Gastrocnemius medialis (tissue), 4 donors: ENCODE data around the gene ATP10B. TPM values are rescaled to one million over a fixed set of nuclear protein-coding genes. Genes with fewer than 3 reads are reported as not detected.

Source experiments
- ATAC-seq, 2 donors: fragments of 150-250 bp; one replicate each; pipeline ENCODE4 v1.9.1; 2016
- DNase-seq, 2 donors: peaks; one replicate each; pipeline ENCODE4 v3.0.0-alpha.2; 2019
- H3K27ac ChIP-seq, 4 donors: fragments of 200-600 bp; sonication (generic); 1 replicate in 1 of 4; 2 replicates in 3 of 4; pipeline ENCODE4 v1.5.1; 2016 to 2018; ENCODE audit warnings: mild to moderate bottlenecking in 2 of 4, moderate library complexity in 1 of 4
- H3K27me3 ChIP-seq, 3 donors: fragments of 200-600 bp; sonication (generic) in 2 of 3; 1 replicate in 1 of 3; 2 replicates in 2 of 3; pipeline versions ENCODE4 v1.5.1 to v1.6.0; 2016 to 2019; ENCODE audit warnings: mild to moderate bottlenecking in 1 of 3, moderate library complexity in 1 of 3
- H3K36me3 ChIP-seq, 2 donors: fragments of 200-600 bp; sonication (generic) in 1 of 2; one replicate each; pipeline ENCODE4 v1.5.1; 2017 to 2018
- H3K4me1 ChIP-seq, 2 donors: fragments of 200-600 bp; sonication (generic) in 1 of 2; one replicate each; pipeline ENCODE4 v1.5.1; 2016 to 2017; ENCODE audit warnings: mild to moderate bottlenecking in 2 of 2
- H3K4me3 ChIP-seq, 4 donors: fragments of 200-600 bp; sonication (generic) in 3 of 4; 1 replicate in 1 of 4; 2 replicates in 3 of 4; pipeline ENCODE4 v1.5.1; 2016 to 2019; ENCODE audit warnings: mild to moderate bottlenecking in 2 of 4
- H3K9me3 ChIP-seq, 3 donors: fragments of 200-600 bp; sonication (generic) in 2 of 3; 1 replicate in 1 of 3; 2 replicates in 2 of 3; pipeline ENCODE4 v1.5.1; 2016 to 2019
- POLR2A ChIP-seq, 2 donors: fragments of 450-650 bp; IDR thresholded peaks; one replicate each; pipeline ENCODE4 v1.6.1; 2017; ENCODE audit warnings: antibody characterized with exemption in 2 of 2, mild to moderate bottlenecking in 2 of 2, moderate library complexity in 2 of 2
- in situ Hi-C, 4 donors: fragments of 200-750 bp; cut with MboI; loops; one replicate each; pipeline versions ENCODE4 v1.15.0 to v1.8.0; 2017; ENCODE audit warnings: low sequenced_read_pairs in 4 of 4
- intact Hi-C: fragments of 100-400 bp; cut with DNase I; formaldehyde crosslinking; loops from one replicate; pipeline ENCODE4 v1.15.1; 2023; ENCODE audit warnings: low total_unique reads
- total RNA-seq, 4 donors: library from RNA; depleted of rRNA; stranded (reverse); fragments of >200 nt; gene quantifications; one replicate each; pipeline versions ENCODE4 v1.1.0 to v1.2.3, GENCODE V29; 2016
- TF ChIP-seq, protein P1 (sequence below), 5 experiments: fragments of 450-650 bp in 3 of 5; fragments of 200-600 bp in 2 of 5; sonication (generic) in 2 of 5; IDR thresholded peaks in 4 of 5; conservative IDR thresholded peaks in 1 of 5; 1 replicate in 4 of 5; 2 replicates in 1 of 5; pipeline ENCODE4 v1.5.1; 2016 to 2019; ENCODE audit warnings: antibody characterized with exemption in 5 of 5, mild to moderate bottlenecking in 3 of 5, moderate library complexity in 3 of 5

Gene ATP10B
- total RNA-seq, 4 donors from 2014 or later = 0.63 TPM; not detected in 3

DNA sequence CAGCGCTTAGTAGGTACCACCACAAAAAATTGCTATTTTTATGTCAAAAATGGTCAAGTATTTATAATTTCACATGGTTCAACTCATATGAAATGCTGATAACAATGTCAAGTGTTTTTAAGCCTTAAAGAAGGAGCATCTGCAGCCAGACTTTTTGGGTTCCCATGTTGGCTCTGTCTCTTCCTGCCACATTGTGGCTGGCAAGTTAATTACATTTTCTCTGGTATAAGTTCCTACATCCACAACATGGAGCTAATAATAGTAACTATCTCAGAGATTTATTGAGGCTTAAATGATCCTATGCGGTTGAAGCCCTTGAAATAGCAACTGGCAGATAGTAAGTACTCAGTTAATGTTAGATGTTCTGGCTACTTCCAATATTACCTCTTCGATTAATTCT, 5.4 kb downstream of the ATP10B start:
- Histone ChIP-seq H3K4me3 (no peak overlapping the region), H3K27ac (no peak overlapping the region), H3K9me3 (no peaks in the 10 kb centered on the region), H3K4me1 (no peaks in the 10 kb centered on the region), H3K27me3 (no peaks in the 10 kb centered on the region), H3K36me3 (no peaks in the 10 kb centered on the region)
- in situ Hi-C loops (no loop called here), intact Hi-C loops (no loop called here)
- DNase-seq (no peak), ATAC-seq (no peak)
- no peak for TF ChIP-seq POLR2A (IDR thresholded peaks at IDR 0.05)
- TF ChIP-seq, protein P1, sequence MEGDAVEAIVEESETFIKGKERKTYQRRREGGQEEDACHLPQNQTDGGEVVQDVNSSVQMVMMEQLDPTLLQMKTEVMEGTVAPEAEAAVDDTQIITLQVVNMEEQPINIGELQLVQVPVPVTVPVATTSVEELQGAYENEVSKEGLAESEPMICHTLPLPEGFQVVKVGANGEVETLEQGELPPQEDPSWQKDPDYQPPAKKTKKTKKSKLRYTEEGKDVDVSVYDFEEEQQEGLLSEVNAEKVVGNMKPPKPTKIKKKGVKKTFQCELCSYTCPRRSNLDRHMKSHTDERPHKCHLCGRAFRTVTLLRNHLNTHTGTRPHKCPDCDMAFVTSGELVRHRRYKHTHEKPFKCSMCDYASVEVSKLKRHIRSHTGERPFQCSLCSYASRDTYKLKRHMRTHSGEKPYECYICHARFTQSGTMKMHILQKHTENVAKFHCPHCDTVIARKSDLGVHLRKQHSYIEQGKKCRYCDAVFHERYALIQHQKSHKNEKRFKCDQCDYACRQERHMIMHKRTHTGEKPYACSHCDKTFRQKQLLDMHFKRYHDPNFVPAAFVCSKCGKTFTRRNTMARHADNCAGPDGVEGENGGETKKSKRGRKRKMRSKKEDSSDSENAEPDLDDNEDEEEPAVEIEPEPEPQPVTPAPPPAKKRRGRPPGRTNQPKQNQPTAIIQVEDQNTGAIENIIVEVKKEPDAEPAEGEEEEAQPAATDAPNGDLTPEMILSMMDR (IDR thresholded peaks at IDR 0.05 in 4 of 5, conservative IDR thresholded peaks at IDR 0.05 in 1 of 5) = no peak

DNA sequence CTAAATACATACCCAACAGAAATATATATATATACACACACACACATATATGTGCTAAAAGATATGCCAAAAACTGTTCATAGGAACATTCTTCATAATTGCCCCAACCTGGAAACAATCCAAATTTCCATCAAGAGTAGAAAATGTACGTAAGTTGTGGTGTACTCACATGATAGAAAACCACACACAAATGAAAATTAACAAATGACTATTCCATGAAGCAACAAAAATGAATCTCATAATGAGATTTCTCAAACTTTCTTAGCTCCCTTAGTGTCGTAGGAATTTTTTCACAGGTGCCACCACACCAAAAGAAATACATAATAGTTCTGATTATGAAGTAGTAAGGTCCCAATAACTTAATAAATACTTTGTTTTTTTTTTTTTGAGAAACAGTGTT, 7.8 kb downstream of the ATP10B start:
- no peak overlapping the region for H3K27ac ChIP-seq
- DNase-seq (no peak), ATAC-seq (no peak)
- no peaks in the 10 kb centered on the region for H3K36me3 ChIP-seq
- in situ Hi-C loops = no loop called here
- no peaks in the 10 kb centered on the region for H3K4me1 ChIP-seq
- H3K4me3 ChIP-seq = no peak overlapping the region
- no peaks in the 10 kb centered on the region for H3K27me3 ChIP-seq
- no peak for TF ChIP-seq POLR2A (IDR thresholded peaks at IDR 0.05)
- TF ChIP-seq, protein P1 (IDR thresholded peaks at IDR 0.05 in 4 of 5, conservative IDR thresholded peaks at IDR 0.05 in 1 of 5) = no peak
- no peaks in the 10 kb centered on the region for H3K9me3 ChIP-seq
- intact Hi-C loops = no loop called here

DNA sequence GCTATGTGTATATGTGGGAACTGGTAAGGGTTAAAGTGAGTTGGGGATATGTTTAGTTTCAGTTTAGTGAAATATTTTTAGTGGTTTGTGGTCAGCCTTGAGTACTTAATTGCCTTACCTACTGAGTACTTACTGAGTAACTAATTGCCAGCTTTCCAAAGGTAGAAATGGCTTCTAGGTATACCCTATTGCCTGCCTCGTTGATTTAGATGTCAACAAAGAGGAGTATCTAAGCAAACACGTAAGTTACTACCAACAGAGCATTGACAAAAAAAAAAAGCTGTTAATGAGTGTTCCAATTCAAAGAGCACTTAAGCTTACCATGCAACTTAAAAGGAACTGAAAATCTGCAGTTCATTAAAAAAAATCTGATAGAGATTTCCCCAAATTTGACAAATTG, 8.8 kb downstream of the ATP10B start:
- Histone ChIP-seq H3K36me3 (no peaks in the 10 kb centered on the region), H3K27ac (no peak overlapping the region), H3K9me3 (no peaks in the 10 kb centered on the region), H3K4me3 (no peak overlapping the region), H3K27me3 (no peaks in the 10 kb centered on the region), H3K4me1 (no peaks in the 10 kb centered on the region)
- intact Hi-C loops (no loop called here), in situ Hi-C loops (no loop called here)
- TF ChIP-seq, protein P1 (IDR thresholded peaks at IDR 0.05 in 4 of 5, conservative IDR thresholded peaks at IDR 0.05 in 1 of 5) = no peak
- TF ChIP-seq POLR2A (IDR thresholded peaks at IDR 0.05) = no peak
- ATAC-seq = no peak
- DNase-seq = no peak

DNA sequence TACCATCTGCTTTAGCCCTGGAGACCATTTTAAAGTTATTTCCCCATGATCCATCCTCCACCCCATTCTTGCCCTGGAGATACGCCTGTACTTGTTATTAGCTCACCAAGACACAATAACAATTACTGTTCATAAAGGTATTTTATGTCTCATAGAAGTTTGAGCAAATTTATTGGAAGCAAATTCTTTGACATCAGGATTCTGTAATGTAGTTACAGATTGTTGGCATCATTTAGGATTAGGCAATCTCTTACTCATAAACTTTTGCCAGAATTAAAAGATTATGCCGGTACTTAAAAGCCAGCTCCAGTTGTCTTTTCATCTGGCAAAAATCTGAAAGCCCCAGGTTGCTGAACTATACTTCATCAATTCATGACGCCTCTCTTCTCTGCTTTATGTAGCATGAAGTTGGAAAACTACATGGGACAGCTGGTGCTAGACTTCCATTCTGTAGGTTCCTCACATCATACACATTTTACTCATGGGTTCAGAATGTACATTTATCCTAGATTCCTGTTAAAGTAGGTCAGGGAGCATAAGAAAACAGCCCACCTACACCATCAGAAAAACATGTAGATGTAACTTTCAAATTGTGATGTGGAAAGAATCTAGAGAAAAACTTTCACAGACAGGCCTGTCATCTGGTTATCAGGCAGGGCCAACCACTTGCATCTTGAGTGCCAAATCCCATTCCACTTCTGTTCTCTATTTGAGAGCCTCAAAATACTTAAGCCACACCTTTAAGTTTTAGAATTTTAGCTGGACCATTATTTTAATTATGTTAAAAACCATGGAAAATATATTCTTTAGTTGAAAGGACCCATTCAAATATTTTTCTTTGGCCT, 14.0 kb downstream of the ATP10B start:
- intact Hi-C loops (no loop called here), in situ Hi-C loops (no loop called here)
- Histone ChIP-seq H3K4me3 (no peak overlapping the region), H3K36me3 (no peaks in the 10 kb centered on the region), H3K9me3 (no peaks in the 10 kb centered on the region), H3K4me1 (no peaks in the 10 kb centered on the region), H3K27me3 (no peaks in the 10 kb centered on the region), H3K27ac (no peak overlapping the region)
- no peak for ATAC-seq
- no peak for DNase-seq
- no peak for TF ChIP-seq POLR2A (IDR thresholded peaks at IDR 0.05)
- TF ChIP-seq, protein P1 (IDR thresholded peaks at IDR 0.05 in 4 of 5, conservative IDR thresholded peaks at IDR 0.05 in 1 of 5) = no peak
